HepG2 (cell line): Measurements from ENCODE around the gene LIMK2. TPM values are rescaled to one million over a fixed set of nuclear protein-coding genes. Genes with fewer than 3 reads are reported as not detected.

Source experiments
- ATAC-seq: fragments of 200-7000 bp; cut with Tn5 transposase; 3 replicates; pipeline ENCODE4 v1.9.1; 2020; ENCODE audit warnings: mild to moderate bottlenecking, moderate library complexity
- BruUV-seq: library from RNA; stranded (reverse); fragments of 400-500 nt; replicated peaks from 2 replicates; lab custom pipeline; 2021; lab: Mats Ljungman, UMichigan
- CTCF ChIA-PET: fragments of 300-600 bp; formaldehyde crosslinking; extraction: SDS; loops from one replicate; lab custom pipeline; 2021; ENCODE audit warnings: low total read pairs, inconsistent platforms, low intra/inter-chr PET ratio; lab: Yijun Ruan, JAX
- POLR2A ChIA-PET: fragments of 350-600 bp; sonication (Branson Sonifier 250); formaldehyde crosslinking; loops from one replicate; lab custom pipeline; 2020; ENCODE audit warnings: antibody characterized with exemption, inconsistent platforms; lab: Yijun Ruan, JAX
- DNase-seq: peaks from one replicate; pipeline ENCODE4 v3.0.0-alpha.2; 2015; ENCODE audit warnings: low spot score
- FAIRE-seq: peaks from 3 replicates; lab custom pipeline; 2011; peaks lifted over from hg19 to GRCh38; lab: Jason Lieb, UNC
- H2AFZ ChIP-seq: one replicate; pipeline ENCODE4 v1.6.1; 2011; ENCODE audit warnings: low read length, inconsistent platforms
- H3K27ac ChIP-seq: fragments of 300-600 bp; 3 replicates; pipeline ENCODE4 v1.8.0; 2011; ENCODE audit warnings: mixed run types, mild to moderate bottlenecking, mixed read lengths, low read length, inconsistent platforms; ENCODE audit not compliant: insufficient read depth; ENCODE audit errors: extremely low read length
- H3K27me3 ChIP-seq, 2 experiments: fragments of 200-600 bp in 1 of 2; 2 replicates in 1 of 2; 3 replicates in 1 of 2; pipeline versions ENCODE4 v1.6.0 to v1.8.0; 2011; ENCODE audit warnings: low read length in 2 of 2, mild to moderate bottlenecking in 2 of 2, moderate library complexity in 2 of 2, inconsistent platforms in 1 of 2; ENCODE audit not compliant: insufficient read depth in 2 of 2, control insufficient read depth in 1 of 2
- H3K36me3 ChIP-seq, 2 experiments: fragments of 200-600 bp in 1 of 2; replicated peaks in 1 of 2; 2 replicates in 1 of 2; 3 replicates in 1 of 2; pipeline versions ENCODE4 v1.5.1 to v1.8.0; 2011; ENCODE audit warnings: low read length in 2 of 2, inconsistent platforms in 1 of 2; ENCODE audit not compliant: insufficient read depth in 2 of 2, control insufficient read depth in 1 of 2
- H3K4me1 ChIP-seq: 2 replicates; pipeline ENCODE4 v1.5.1; 2012; ENCODE audit warnings: low read length, inconsistent platforms; ENCODE audit not compliant: insufficient read depth
- H3K4me2 ChIP-seq: 2 replicates; pipeline ENCODE4 v1.6.0; 2011; ENCODE audit warnings: low read depth, low read length, inconsistent platforms
- H3K4me3 ChIP-seq, 3 experiments: fragments of 200-600 bp in 1 of 3; sonication (generic), shearing (Covaris generic) in 1 of 3; replicated peaks in 1 of 3; 2 replicates each; pipeline ENCODE4 v1.5.1; 2011 to 2016; ENCODE audit warnings: low read length in 3 of 3, inconsistent platforms in 2 of 3, low read depth in 2 of 3, mild to moderate bottlenecking in 2 of 3, control low read depth in 1 of 3, mixed read lengths in 1 of 3; ENCODE audit not compliant: insufficient read depth in 1 of 3
- H3K79me2 ChIP-seq: one replicate; pipeline ENCODE4 v1.6.1; 2011; ENCODE audit warnings: low read length, inconsistent platforms; ENCODE audit not compliant: insufficient read depth
- H3K9ac ChIP-seq: 2 replicates; pipeline ENCODE4 v1.6.0; 2011; ENCODE audit warnings: mild to moderate bottlenecking, low read depth, low read length, inconsistent platforms; ENCODE audit not compliant: insufficient read depth
- H3K9me3 ChIP-seq: 2 replicates; pipeline ENCODE4 v1.5.1; 2012; ENCODE audit warnings: mild to moderate bottlenecking, low read length
- H4K20me1 ChIP-seq: 2 replicates; pipeline ENCODE4 v1.6.0; 2011; ENCODE audit warnings: inconsistent platforms, mild to moderate bottlenecking, low read length, moderate library complexity; ENCODE audit not compliant: insufficient read depth
- CBX5 ChIP-seq: sonication (generic); formaldehyde crosslinking; IDR thresholded peaks from 2 replicates; pipeline ENCODE4 v1.4.0; 2020; ENCODE audit warnings: missing genetic modification reagents, borderline replicate concordance
- JDP2 ChIP-seq: sonication (generic); formaldehyde crosslinking; IDR thresholded peaks from 2 replicates; pipeline ENCODE4 v1.8.1; 2022; ENCODE audit warnings: missing genetic modification reagents, borderline replicate concordance
- PTBP1 ChIP-seq: fragments of 200-400 bp; formaldehyde crosslinking; IDR thresholded peaks from 2 replicates; pipeline ENCODE4 v1.6.1; 2018; ENCODE audit warnings: low read length, low read depth; ENCODE audit not compliant: poor library complexity, severe bottlenecking
- SNAPC4 ChIP-seq: sonication (generic); formaldehyde crosslinking; IDR thresholded peaks from 2 replicates; pipeline ENCODE4 v1.4.0; 2020; ENCODE audit warnings: mild to moderate bottlenecking, missing genetic modification reagents
- STAG1 ChIP-seq: sonication (generic); formaldehyde crosslinking; IDR thresholded peaks from 2 replicates; pipeline ENCODE4 v1.4.0; 2020; ENCODE audit warnings: missing genetic modification reagents
- TAF15 ChIP-seq: fragments of 200-400 bp; formaldehyde crosslinking; IDR thresholded peaks from one replicate; pipeline ENCODE4 v1.6.1; 2018; ENCODE audit warnings: mild to moderate bottlenecking, low read depth, low read length; ENCODE audit not compliant: poor library complexity, severe bottlenecking
- ZBTB33 ChIP-seq: sonication (generic); formaldehyde crosslinking; IDR thresholded peaks from 2 replicates; pipeline ENCODE4 v1.4.0; 2020; ENCODE audit warnings: missing genetic modification reagents
- ZFP37 ChIP-seq: sonication (generic); formaldehyde crosslinking; IDR thresholded peaks from 2 replicates; pipeline ENCODE4 v1.4.0; 2020; ENCODE audit warnings: missing genetic modification reagents, borderline replicate concordance
- ZNF768 ChIP-seq: sonication (generic); formaldehyde crosslinking; IDR thresholded peaks from 2 replicates; pipeline ENCODE4 v1.4.0; 2020; ENCODE audit warnings: missing genetic modification reagents
- ZNF770 ChIP-seq: sonication (generic); formaldehyde crosslinking; IDR thresholded peaks from 2 replicates; pipeline ENCODE4 v1.5.0; 2020; ENCODE audit warnings: mild to moderate bottlenecking, missing genetic modification reagents
- ZNF775 ChIP-seq: sonication (generic); formaldehyde crosslinking; IDR thresholded peaks from 2 replicates; pipeline ENCODE4 v1.4.0; 2020; ENCODE audit warnings: missing genetic modification reagents, mild to moderate bottlenecking, moderate library complexity, borderline replicate concordance
- WGBS: methylation state at CpG from one replicate; pipeline ENCODE4 v1.1.6; 2017; ENCODE audit warnings: low lambda C conversion rate; 5-methylcytosine and 5-hydroxymethylcytosine counted together
- in situ Hi-C: cut with HindIII; loops from 2 replicates; pipeline ENCODE4 v1.10.0; 2017; ENCODE audit warnings: low pct_unique_long_range_greater_than_20kb; ENCODE audit not compliant: extremely low pct_ligation_motif_present
- intact Hi-C: fragments of 100-400 bp; cut with micrococcal nuclease; formaldehyde crosslinking; loops from one replicate; pipeline ENCODE4 v1.10.0; 2022; ENCODE audit not compliant: unreplicated experiment
- polyA plus RNA-seq, 8 experiments: library from polyadenylated mRNA; depleted of rRNA in 3 of 8; stranded (reverse) in 7 of 8; unstranded in 1 of 8; fragments of >200 nt; fragmentation: Illumina TruSeq in 4 of 8; extraction: Trizol in 4 of 8; gene quantifications; 2 replicates each; pipeline versions ENCODE4 v1.2.1 to v1.2.3, GENCODE V29; 2011 to 2016; ENCODE audit warnings: low read depth in 4 of 8, missing spikeins in 1 of 8, mixed read lengths in 1 of 8; ENCODE audit not compliant: insufficient read depth in 1 of 8
- total RNA-seq, 5 experiments: library from RNA; depleted of rRNA; stranded (reverse); fragments of >200 nt; fragmentation: Illumina TruSeq; extraction: Trizol; gene quantifications; 2 replicates each; pipeline ENCODE4 v1.2.3, GENCODE V29; 2016; ENCODE audit warnings: low read depth in 1 of 5

Gene LIMK2
- total and polyA plus RNA-seq, 2 of the 13 experiments (the other 11 are each of a cell fraction or from before 2014, with no cell fraction given), result 20.9 to 29.8 TPM

- TF ChIP-seq SNAPC4 (CRISPR knock-in tag), result no peak
These were observed 109.3 kb downstream of the LIMK2 start (continued) for GRCh38 chr22:31321421-31321820.

- in situ Hi-C loops (no loop called here), intact Hi-C loops (no loop called here)
- BruUV-seq, result no TSS peak
- Histone ChIP-seq H3K27ac (no peak overlapping the region), H3K36me3 (peaks cover 24 to 44% of the 10 kb centered on the region in 2 experiments), H3K79me2 (no peaks in the 10 kb centered on the region), H3K9ac (no peak overlapping the region), H3K4me1 (no peaks in the 10 kb centered on the region), H3K9me3 (no peaks in the 10 kb centered on the region), H3K4me3 (no peak overlapping the region), H3K27me3 (no peaks in the 10 kb centered on the region), H4K20me1 (no peaks in the 10 kb centered on the region), H3K4me2 (no peak overlapping the region), H2AFZ (no peak overlapping the region)
- no peak for DNase-seq
- CTCF ChIA-PET, result no interaction called here
- POLR2A ChIA-PET, result interaction anchor here (1.2 to 1.5 kb wide), 2 partner anchors 15 to 23 kb away, joined by 4 to 5 read pairs; partner anchors contain the start of gene PATZ1
- no peak for ATAC-seq
- FAIRE-seq, result no peak
- 89% methylated on average over 8 of the region's 8 CpGs for WGBS
- no peak for TF ChIP-seq STAG1
- TF ChIP-seq CBX5 (CRISPR knock-in tag), result no peak
- no peak for TF ChIP-seq PTBP1
- TF ChIP-seq ZNF768 (CRISPR knock-in tag), result no peak
- no peak for TF ChIP-seq TAF15
- TF ChIP-seq JDP2, result no peak
- no peak for TF ChIP-seq ZFP37 (CRISPR knock-in tag)
- no peak for TF ChIP-seq ZNF775
- peak; percentile 58; the same call in 1 of the 2 replicates for TF ChIP-seq ZNF770 (CRISPR knock-in tag)
- TF ChIP-seq ZBTB33 (CRISPR knock-in tag), result no peak
These were observed 111.8 kb downstream of the LIMK2 start for GRCh38 chr22:31323578-31324550.
